Liver (tissue), 9 donors: ENCODE measurements around the gene FBN2. TPM values are rescaled to one million over a fixed set of nuclear protein-coding genes. Genes with fewer than 3 reads are reported as not detected.
"Not testable (repeated sequence)": the region's sequence is repeated elsewhere in the genome, so short reads cannot be mapped to it uniquely, and the experiment has no call there.

Experiments used
- DNase-seq: peaks from one replicate; pipeline ENCODE4 v3.0.0-alpha.2; 2017; ENCODE audit warnings: low spot score
- H3K27ac ChIP-seq, 2 donors: one replicate each; pipeline ENCODE4 v1.7.0; 2013; ENCODE audit warnings: inconsistent platforms in 2 of 2, low read length in 2 of 2, control low read depth in 1 of 2, low read depth in 1 of 2, mild to moderate bottlenecking in 1 of 2
- H3K27me3 ChIP-seq, 4 donors: one replicate each; pipeline versions ENCODE4 v1.6.1 to v1.7.0; 2013; ENCODE audit warnings: low read length in 3 of 4, inconsistent platforms in 1 of 4, mild to moderate bottlenecking in 1 of 4, moderate library complexity in 1 of 4; ENCODE audit not compliant: control insufficient read depth in 4 of 4, insufficient read depth in 4 of 4
- H3K36me3 ChIP-seq, 4 donors: one replicate each; pipeline versions ENCODE4 v1.6.1 to v1.7.0; 2013; ENCODE audit warnings: low read length in 3 of 4, mild to moderate bottlenecking in 3 of 4, low read depth in 1 of 4, moderate library complexity in 1 of 4; ENCODE audit not compliant: control insufficient read depth in 4 of 4, insufficient read depth in 3 of 4
- H3K4me1 ChIP-seq, 4 donors: one replicate each; pipeline versions ENCODE4 v1.6.1 to v1.7.0; 2013; ENCODE audit warnings: low read length in 3 of 4, mild to moderate bottlenecking in 3 of 4, moderate library complexity in 1 of 4; ENCODE audit not compliant: control insufficient read depth in 4 of 4, insufficient read depth in 4 of 4
- H3K4me3 ChIP-seq, 3 donors: one replicate each; pipeline versions ENCODE4 v1.6.1 to v1.7.0; 2013; ENCODE audit warnings: low read length in 3 of 3, control low read depth in 1 of 3, low read depth in 1 of 3, mild to moderate bottlenecking in 1 of 3
- H3K9ac ChIP-seq, 2 donors: one replicate each; pipeline ENCODE4 v1.7.0; 2013; ENCODE audit warnings: low read length in 2 of 2, mild to moderate bottlenecking in 2 of 2, moderate library complexity in 2 of 2, control low read depth in 1 of 2, low read depth in 1 of 2
- H3K9me3 ChIP-seq, 4 donors: one replicate each; pipeline versions ENCODE4 v1.6.1 to v1.7.0; 2013; ENCODE audit warnings: low read length in 3 of 4; ENCODE audit not compliant: control insufficient read depth in 4 of 4
- ATF3 ChIP-seq: IDR thresholded peaks from 2 replicates; pipeline ENCODE4 v1.6.1; 2016; ENCODE audit warnings: antibody characterized with exemption
- CTCF ChIP-seq: fragments of 150-350 bp; IDR thresholded peaks from 2 replicates; pipeline ENCODE4 v1.5.1; 2017; ENCODE audit warnings: improper control_type of control experiment, low read depth, low read length; ENCODE audit not compliant: missing input control
- EGR1 ChIP-seq, 2 donors: IDR thresholded peaks; 2 replicates each; pipeline ENCODE4 v1.6.1; 2016 to 2018; ENCODE audit warnings: antibody characterized with exemption in 2 of 2, low read depth in 2 of 2
- FOXA1 ChIP-seq: IDR thresholded peaks from 2 replicates; pipeline ENCODE4 v1.6.1; 2016; ENCODE audit warnings: antibody characterized with exemption
- FOXA2 ChIP-seq: IDR thresholded peaks from 2 replicates; pipeline ENCODE4 v1.6.1; 2016; ENCODE audit warnings: antibody characterized with exemption
- GABPA ChIP-seq, 2 donors: IDR thresholded peaks in 1 of 2; conservative IDR thresholded peaks in 1 of 2; 2 replicates each; pipeline ENCODE4 v1.6.1; 2016; ENCODE audit warnings: antibody characterized with exemption in 2 of 2, mild to moderate bottlenecking in 1 of 2, moderate library complexity in 1 of 2
- HNF4A ChIP-seq, 2 donors: conservative IDR thresholded peaks; 2 replicates each; pipeline ENCODE4 v1.6.1; 2016; ENCODE audit warnings: antibody characterized with exemption in 2 of 2, mild to moderate bottlenecking in 2 of 2
- HNF4G ChIP-seq: IDR thresholded peaks from 2 replicates; pipeline ENCODE4 v1.6.1; 2016; ENCODE audit warnings: antibody characterized with exemption
- JUND ChIP-seq, 2 donors: IDR thresholded peaks; 2 replicates each; pipeline ENCODE4 v1.6.1; 2016; ENCODE audit warnings: antibody characterized with exemption in 2 of 2
- MAX ChIP-seq: IDR thresholded peaks from 2 replicates; pipeline ENCODE4 v1.6.1; 2016; ENCODE audit warnings: antibody characterized with exemption
- NR2F2 ChIP-seq: IDR thresholded peaks from 2 replicates; pipeline ENCODE4 v1.6.1; 2016; ENCODE audit warnings: antibody characterized with exemption
- RAD21 ChIP-seq, 2 donors: IDR thresholded peaks; 2 replicates each; pipeline ENCODE4 v1.6.1; 2016; ENCODE audit warnings: antibody characterized with exemption in 2 of 2, mild to moderate bottlenecking in 2 of 2
- REST ChIP-seq: IDR thresholded peaks from 2 replicates; pipeline ENCODE4 v1.6.1; 2016; ENCODE audit warnings: antibody characterized with exemption, mild to moderate bottlenecking
- RXRA ChIP-seq, 2 donors: IDR thresholded peaks; 2 replicates each; pipeline ENCODE4 v1.6.1; 2017 to 2018; ENCODE audit warnings: antibody characterized with exemption in 2 of 2, mild to moderate bottlenecking in 1 of 2
- SP1 ChIP-seq: IDR thresholded peaks from 2 replicates; pipeline ENCODE4 v1.6.1; 2018; ENCODE audit warnings: antibody characterized with exemption, mild to moderate bottlenecking
- TAF1 ChIP-seq: conservative IDR thresholded peaks from 2 replicates; pipeline ENCODE4 v1.6.1; 2016; ENCODE audit warnings: antibody characterized with exemption, mild to moderate bottlenecking
- YY1 ChIP-seq: IDR thresholded peaks from 2 replicates; pipeline ENCODE4 v1.6.1; 2016; ENCODE audit warnings: antibody characterized with exemption, mild to moderate bottlenecking
- ZBTB33 ChIP-seq: IDR thresholded peaks from 2 replicates; pipeline ENCODE4 v1.6.1; 2016; ENCODE audit warnings: antibody characterized with exemption
- WGBS: extraction: QIAGEN DNeasy Blood & Tissue Kit; methylation state at CpG from one replicate; pipeline ENCODE4 v1.1.7; 2013; 5-methylcytosine and 5-hydroxymethylcytosine counted together
- polyA plus RNA-seq, 2 donors: library from polyadenylated mRNA; stranded (reverse) in 1 of 2; unstranded in 1 of 2; fragments of 200-250 nt in 1 of 2; fragments of >200 nt in 1 of 2; fragmentation: Nextera tagmentation in 1 of 2; extraction: Ambion mirVana in 1 of 2; gene quantifications; one replicate each; pipeline versions ENCODE4 v1.2.1 to v1.2.3, GENCODE V29; 2013 to 2015
- total RNA-seq, 2 donors: library from RNA; depleted of rRNA; stranded (reverse); fragments of >200 nt; gene quantifications; one replicate each; pipeline ENCODE4 v1.2.3, GENCODE V29; 2014
- donor health status: healthy.
- donor health status: healthy.
- donor health status: healthy.
- donor health status: healthy.
- donor health status: healthy.

FBN2 gene
- total and polyA plus RNA-seq, 4 donors = 0.08 to 4.1 (median 0.47) TPM

GRCh38 chr5:128455841-128456361 lies 82.1 kb downstream of the FBN2 start (continued):
- TF ChIP-seq ATF3 = no peak

- DNase-seq = no peak
- TF ChIP-seq MAX (no peak), EGR1 (IDR thresholded peaks at IDR 0.05; ENCODE audit: low read depth in 2 of 2) (no peak), FOXA2 (no peak), JUND (IDR thresholded peaks at IDR 0.05) (no peak), HNF4A (conservative IDR thresholded peaks at IDR 0.05) (no peak), GABPA (IDR thresholded peaks at IDR 0.05 in 1 of 2, conservative IDR thresholded peaks at IDR 0.05 in 1 of 2) (no peak), FOXA1 (no peak), NR2F2 (no peak), REST (no peak), RAD21 (IDR thresholded peaks at IDR 0.05) (no peak), RXRA (IDR thresholded peaks at IDR 0.05) (no peak), SP1 (no peak), YY1 (no peak), CTCF (no peak), ZBTB33 (no peak), HNF4G (no peak), TAF1 (no peak), ATF3 (no peak)
- no peak overlapping the region for H3K9ac ChIP-seq
- H3K4me3 ChIP-seq = no peak overlapping the region
- 68% methylated on average over 3 of the region's 3 CpGs for WGBS
- no peaks in the 10 kb centered on the region for H3K36me3 ChIP-seq
- no peaks in the 10 kb centered on the region for H3K9me3 ChIP-seq
- no peak overlapping the region for H3K27ac ChIP-seq
- H3K4me1 ChIP-seq = no peaks in the 10 kb centered on the region
- no peaks in the 10 kb centered on the region for H3K27me3 ChIP-seq
Observed at GRCh38 chr5:128453121-128453520, 84.9 kb downstream of the FBN2 start.

GRCh38 chr5:128447224-128447623 lies 90.8 kb downstream of the FBN2 start:
- not testable (repeated sequence) for H3K9me3 ChIP-seq, H3K4me1 ChIP-seq, H3K27ac ChIP-seq, H3K9ac ChIP-seq, H3K36me3 ChIP-seq, DNase-seq, H3K4me3 ChIP-seq, H3K27me3 ChIP-seq
- WGBS = 92% methylated on average over 10 of the region's 10 CpGs
